ENCODE results near the gene RPUSD4. TPM values are rescaled to one million over a fixed set of nuclear protein-coding genes. Genes with fewer than 3 reads are reported as not detected.
A peak's percentile ranks its signal among the peaks of the same experiment; 100 is the strongest.

RPUSD4 gene
- total and polyA plus RNA-seq, 9 of the 15 experiments (the other 6 are each of a cell fraction or from before 2014, with no cell fraction given): 27.4 to 56.2 (median 44.6) TPM

DNA sequence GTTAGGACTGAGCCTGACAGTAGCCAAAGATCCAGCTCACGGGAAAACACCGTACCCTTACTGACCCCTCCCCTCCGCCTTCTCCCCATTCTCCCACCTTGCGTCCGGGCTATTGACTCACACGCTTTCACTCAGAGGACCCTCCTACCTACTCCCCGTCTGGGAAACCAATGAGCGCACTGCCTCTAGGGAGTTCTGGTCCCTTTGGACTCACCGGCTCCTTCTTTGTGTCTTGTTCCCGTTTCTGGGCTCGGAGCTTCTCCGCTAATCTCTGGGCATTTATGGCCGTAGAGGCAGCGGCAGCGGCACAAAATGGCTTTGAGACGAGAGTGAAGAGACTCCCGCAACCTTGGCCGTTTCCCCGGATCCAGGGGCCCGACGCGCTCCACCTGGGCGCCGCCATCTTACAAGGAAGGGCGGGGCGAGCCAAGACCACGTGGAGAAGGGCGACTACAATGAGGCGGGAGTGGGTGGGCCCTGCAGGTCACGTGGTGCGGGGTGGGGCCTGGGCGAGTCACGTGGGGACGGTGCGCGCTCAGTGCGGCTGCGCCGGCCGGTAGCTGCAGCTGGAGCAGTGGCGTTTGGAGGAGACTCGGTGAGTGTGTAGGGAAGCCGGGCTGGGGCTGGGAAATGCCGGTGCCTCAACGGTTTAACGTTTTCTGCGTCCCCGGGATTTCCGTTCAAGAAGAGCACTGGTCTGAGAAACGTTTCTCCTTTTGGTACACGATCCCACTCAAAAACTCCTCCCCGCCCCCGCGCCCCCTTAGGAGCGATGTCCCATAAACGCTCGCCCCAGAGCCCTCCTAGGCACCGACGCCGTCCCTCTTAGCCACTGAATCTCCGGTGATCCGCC lies at the start of gene RPUSD4, which contains the start of gene FAM118B (continued):
- TF ChIP-seq, protein P1, sequence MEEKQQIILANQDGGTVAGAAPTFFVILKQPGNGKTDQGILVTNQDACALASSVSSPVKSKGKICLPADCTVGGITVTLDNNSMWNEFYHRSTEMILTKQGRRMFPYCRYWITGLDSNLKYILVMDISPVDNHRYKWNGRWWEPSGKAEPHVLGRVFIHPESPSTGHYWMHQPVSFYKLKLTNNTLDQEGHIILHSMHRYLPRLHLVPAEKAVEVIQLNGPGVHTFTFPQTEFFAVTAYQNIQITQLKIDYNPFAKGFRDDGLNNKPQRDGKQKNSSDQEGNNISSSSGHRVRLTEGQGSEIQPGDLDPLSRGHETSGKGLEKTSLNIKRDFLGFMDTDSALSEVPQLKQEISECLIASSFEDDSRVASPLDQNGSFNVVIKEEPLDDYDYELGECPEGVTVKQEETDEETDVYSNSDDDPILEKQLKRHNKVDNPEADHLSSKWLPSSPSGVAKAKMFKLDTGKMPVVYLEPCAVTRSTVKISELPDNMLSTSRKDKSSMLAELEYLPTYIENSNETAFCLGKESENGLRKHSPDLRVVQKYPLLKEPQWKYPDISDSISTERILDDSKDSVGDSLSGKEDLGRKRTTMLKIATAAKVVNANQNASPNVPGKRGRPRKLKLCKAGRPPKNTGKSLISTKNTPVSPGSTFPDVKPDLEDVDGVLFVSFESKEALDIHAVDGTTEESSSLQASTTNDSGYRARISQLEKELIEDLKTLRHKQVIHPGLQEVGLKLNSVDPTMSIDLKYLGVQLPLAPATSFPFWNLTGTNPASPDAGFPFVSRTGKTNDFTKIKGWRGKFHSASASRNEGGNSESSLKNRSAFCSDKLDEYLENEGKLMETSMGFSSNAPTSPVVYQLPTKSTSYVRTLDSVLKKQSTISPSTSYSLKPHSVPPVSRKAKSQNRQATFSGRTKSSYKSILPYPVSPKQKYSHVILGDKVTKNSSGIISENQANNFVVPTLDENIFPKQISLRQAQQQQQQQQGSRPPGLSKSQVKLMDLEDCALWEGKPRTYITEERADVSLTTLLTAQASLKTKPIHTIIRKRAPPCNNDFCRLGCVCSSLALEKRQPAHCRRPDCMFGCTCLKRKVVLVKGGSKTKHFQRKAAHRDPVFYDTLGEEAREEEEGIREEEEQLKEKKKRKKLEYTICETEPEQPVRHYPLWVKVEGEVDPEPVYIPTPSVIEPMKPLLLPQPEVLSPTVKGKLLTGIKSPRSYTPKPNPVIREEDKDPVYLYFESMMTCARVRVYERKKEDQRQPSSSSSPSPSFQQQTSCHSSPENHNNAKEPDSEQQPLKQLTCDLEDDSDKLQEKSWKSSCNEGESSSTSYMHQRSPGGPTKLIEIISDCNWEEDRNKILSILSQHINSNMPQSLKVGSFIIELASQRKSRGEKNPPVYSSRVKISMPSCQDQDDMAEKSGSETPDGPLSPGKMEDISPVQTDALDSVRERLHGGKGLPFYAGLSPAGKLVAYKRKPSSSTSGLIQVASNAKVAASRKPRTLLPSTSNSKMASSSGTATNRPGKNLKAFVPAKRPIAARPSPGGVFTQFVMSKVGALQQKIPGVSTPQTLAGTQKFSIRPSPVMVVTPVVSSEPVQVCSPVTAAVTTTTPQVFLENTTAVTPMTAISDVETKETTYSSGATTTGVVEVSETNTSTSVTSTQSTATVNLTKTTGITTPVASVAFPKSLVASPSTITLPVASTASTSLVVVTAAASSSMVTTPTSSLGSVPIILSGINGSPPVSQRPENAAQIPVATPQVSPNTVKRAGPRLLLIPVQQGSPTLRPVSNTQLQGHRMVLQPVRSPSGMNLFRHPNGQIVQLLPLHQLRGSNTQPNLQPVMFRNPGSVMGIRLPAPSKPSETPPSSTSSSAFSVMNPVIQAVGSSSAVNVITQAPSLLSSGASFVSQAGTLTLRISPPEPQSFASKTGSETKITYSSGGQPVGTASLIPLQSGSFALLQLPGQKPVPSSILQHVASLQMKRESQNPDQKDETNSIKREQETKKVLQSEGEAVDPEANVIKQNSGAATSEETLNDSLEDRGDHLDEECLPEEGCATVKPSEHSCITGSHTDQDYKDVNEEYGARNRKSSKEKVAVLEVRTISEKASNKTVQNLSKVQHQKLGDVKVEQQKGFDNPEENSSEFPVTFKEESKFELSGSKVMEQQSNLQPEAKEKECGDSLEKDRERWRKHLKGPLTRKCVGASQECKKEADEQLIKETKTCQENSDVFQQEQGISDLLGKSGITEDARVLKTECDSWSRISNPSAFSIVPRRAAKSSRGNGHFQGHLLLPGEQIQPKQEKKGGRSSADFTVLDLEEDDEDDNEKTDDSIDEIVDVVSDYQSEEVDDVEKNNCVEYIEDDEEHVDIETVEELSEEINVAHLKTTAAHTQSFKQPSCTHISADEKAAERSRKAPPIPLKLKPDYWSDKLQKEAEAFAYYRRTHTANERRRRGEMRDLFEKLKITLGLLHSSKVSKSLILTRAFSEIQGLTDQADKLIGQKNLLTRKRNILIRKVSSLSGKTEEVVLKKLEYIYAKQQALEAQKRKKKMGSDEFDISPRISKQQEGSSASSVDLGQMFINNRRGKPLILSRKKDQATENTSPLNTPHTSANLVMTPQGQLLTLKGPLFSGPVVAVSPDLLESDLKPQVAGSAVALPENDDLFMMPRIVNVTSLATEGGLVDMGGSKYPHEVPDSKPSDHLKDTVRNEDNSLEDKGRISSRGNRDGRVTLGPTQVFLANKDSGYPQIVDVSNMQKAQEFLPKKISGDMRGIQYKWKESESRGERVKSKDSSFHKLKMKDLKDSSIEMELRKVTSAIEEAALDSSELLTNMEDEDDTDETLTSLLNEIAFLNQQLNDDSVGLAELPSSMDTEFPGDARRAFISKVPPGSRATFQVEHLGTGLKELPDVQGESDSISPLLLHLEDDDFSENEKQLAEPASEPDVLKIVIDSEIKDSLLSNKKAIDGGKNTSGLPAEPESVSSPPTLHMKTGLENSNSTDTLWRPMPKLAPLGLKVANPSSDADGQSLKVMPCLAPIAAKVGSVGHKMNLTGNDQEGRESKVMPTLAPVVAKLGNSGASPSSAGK (IDR thresholded peaks at IDR 0.05): peak; percentile 61; the same call in 1 of the 2 replicates
- TF ChIP-seq, protein P2, sequence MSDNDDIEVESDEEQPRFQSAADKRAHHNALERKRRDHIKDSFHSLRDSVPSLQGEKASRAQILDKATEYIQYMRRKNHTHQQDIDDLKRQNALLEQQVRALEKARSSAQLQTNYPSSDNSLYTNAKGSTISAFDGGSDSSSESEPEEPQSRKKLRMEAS (CRISPR knock-in tag; IDR thresholded peaks at IDR 0.05): peak; percentile 99
- TF ChIP-seq, protein P3, sequence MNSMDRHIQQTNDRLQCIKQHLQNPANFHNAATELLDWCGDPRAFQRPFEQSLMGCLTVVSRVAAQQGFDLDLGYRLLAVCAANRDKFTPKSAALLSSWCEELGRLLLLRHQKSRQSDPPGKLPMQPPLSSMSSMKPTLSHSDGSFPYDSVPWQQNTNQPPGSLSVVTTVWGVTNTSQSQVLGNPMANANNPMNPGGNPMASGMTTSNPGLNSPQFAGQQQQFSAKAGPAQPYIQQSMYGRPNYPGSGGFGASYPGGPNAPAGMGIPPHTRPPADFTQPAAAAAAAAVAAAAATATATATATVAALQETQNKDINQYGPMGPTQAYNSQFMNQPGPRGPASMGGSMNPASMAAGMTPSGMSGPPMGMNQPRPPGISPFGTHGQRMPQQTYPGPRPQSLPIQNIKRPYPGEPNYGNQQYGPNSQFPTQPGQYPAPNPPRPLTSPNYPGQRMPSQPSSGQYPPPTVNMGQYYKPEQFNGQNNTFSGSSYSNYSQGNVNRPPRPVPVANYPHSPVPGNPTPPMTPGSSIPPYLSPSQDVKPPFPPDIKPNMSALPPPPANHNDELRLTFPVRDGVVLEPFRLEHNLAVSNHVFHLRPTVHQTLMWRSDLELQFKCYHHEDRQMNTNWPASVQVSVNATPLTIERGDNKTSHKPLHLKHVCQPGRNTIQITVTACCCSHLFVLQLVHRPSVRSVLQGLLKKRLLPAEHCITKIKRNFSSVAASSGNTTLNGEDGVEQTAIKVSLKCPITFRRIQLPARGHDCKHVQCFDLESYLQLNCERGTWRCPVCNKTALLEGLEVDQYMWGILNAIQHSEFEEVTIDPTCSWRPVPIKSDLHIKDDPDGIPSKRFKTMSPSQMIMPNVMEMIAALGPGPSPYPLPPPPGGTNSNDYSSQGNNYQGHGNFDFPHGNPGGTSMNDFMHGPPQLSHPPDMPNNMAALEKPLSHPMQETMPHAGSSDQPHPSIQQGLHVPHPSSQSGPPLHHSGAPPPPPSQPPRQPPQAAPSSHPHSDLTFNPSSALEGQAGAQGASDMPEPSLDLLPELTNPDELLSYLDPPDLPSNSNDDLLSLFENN (IDR thresholded peaks at IDR 0.05; ENCODE audit: low read depth in 2 of 2, low read length in 2 of 2): no peak
- no peak for TF ChIP-seq KLF10 (CRISPR knock-in tag; IDR thresholded peaks at IDR 0.05)
- TF ChIP-seq CBX8 (IDR thresholded peaks at IDR 0.05; ENCODE audit: borderline replicate concordance, extremely low read depth, low read depth, low read length, poor library complexity, severe bottlenecking): no peak
- TF ChIP-seq RBM34 (IDR thresholded peaks at IDR 0.05; ENCODE audit: borderline replicate concordance, insufficient read depth, low read length): no peak
- no peak for TF ChIP-seq TARDBP (IDR thresholded peaks at IDR 0.05)
- no peak for TF ChIP-seq COPS2 (conservative IDR thresholded peaks at IDR 0.05)
- TF ChIP-seq LCOR (CRISPR knock-in tag; IDR thresholded peaks at IDR 0.05): peak; percentile 62; the same call in 1 of the 2 replicates
- no peak for TF ChIP-seq NFATC3 (IDR thresholded peaks at IDR 0.05)
- no peak for TF ChIP-seq EZH2 (IDR thresholded peaks at IDR 0.05; ENCODE audit: borderline replicate concordance, low read depth, low read length)

All from K562 (cell line).